HL-60 (cell line): ENCODE measurements around the gene PNMA6F.

Experiments used
- CTCF ChIP-seq: IDR thresholded peaks from one replicate; pipeline ENCODE4 v1.5.1; 2011; ENCODE audit warnings: low read length, control low read depth, inconsistent platforms; ENCODE audit not compliant: insufficient read depth
- POLR2AphosphoS5 ChIP-seq: IDR thresholded peaks from 2 replicates; pipeline ENCODE4 v1.6.1; 2012; ENCODE audit warnings: low read depth

GRCh38 chrX:153317996-153318722 lies 3.4 kb downstream of the PNMA6F start:
- TF ChIP-seq CTCF (no peak), POLR2AphosphoS5 (no peak)
